KG1 (cell line): ENCODE measurements around the gene MYO5C.
"Not testable (repeated sequence)": the region's sequence is repeated elsewhere in the genome, so short reads cannot be mapped to it uniquely, and the experiment has no call there.

Experiments
- DNase-seq: peaks from one replicate; lab custom pipeline; 2025; lab: John Stamatoyannopoulos, UW

MYO5C gene

GRCh38 chr15:52170199-52170598 lies 125.4 kb downstream of the MYO5C start:
- not testable (repeated sequence) for DNase-seq

GRCh38 chr15:52165494-52166131 lies 130.0 kb downstream of the MYO5C start:
- not testable (repeated sequence) for DNase-seq

DNA sequence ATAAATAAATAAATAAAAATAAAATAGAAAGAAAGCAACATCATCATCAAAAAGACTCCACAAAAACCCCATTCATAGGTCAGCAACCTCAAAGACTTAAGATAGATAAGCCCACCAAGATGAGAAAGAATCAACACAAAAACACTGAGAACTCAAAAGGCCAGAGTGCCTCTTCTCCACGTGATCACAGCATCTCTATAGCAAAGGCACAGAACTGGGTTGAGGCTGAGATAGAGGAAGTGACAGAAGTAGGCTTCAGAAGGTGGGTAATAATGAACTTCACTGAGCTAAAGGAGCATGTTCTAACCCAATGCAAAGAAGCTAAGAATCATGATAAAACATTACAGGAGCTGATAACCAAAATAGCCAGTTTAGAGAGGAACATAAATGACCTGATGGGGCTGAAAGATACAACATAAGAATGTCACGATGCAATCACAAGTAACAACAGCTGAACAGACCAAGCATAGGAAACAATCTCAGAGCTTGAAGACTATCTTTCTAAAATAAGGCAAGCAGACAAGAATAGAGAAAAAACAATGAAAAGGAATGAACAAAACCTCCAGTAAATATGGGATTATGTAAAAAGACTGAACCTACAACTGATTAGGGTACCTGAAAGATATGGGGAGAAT lies 130.9 kb downstream of the MYO5C start:
- DNase-seq, result no peak

DNA sequence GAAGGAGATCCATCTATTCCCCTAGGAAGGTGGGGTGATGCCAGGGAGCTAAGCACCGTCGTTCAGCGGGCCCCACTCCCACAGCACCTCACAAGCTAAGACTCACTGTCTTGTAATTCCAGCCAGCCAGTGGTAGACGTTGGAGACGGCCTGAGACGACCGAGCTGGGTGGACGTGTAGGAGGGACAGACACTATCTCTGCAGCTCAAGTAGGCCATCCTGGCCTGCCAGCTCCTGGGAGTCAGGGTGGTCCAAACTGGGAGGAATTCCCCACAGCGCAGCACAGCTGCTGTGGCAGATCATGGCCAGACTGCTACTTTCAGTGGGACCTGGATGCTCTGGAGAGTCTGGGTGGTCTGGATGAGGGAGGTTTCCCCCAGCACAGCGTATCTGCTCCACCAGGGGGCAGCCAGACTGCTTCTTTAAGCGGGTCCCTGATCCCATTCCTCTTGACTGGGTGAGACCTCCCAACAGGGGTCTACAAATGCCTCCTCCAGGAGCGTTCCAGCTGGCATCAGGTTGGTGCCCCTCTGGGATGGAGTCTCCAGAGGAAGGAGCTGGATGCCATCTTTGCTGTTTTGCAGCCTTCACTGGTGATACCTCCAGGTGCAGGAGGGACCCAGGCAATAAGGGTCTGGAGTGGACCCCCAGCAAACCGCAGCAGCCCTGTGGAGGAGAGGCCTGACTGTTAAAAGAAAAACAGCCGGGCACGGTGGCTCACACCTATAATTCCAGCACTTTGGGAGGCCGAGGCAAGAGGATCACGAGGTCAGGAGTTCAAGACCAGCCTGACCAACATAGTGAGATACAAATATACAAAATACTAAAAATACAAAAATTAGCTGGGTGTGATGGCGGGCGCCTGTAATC lies 132.0 kb downstream of the MYO5C start:
- no peak for DNase-seq

- no peak for DNase-seq
These were observed 132.7 kb downstream of the MYO5C start for GRCh38 chr15:52162876-52163275.

- DNase-seq, result no peak
These were observed 133.3 kb downstream of the MYO5C start for GRCh38 chr15:52162260-52162659.

GRCh38 chr15:52161406-52161966 lies 134.1 kb downstream of the MYO5C start:
- DNase-seq, result no peak

DNA sequence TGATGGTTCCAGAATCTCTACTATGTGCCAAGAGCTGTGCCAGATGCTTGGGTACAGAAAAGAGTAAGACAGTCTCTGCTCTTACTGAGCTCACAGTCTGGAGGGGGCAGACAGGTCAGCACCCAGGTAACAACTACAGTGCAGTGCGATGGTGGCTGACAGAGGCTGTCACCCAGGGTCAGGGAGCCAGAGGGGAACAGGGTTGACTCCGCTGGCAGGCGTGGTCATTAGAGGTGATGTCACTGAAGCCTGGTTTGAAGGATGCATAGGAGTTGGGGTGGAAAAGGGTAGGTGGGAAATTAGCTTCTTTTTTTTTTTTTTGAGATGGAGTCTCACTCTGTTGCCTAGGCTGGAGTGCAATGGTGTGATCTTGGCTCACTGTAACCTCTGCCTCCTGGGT lies 136.0 kb downstream of the MYO5C start:
- no peak for DNase-seq

DNA sequence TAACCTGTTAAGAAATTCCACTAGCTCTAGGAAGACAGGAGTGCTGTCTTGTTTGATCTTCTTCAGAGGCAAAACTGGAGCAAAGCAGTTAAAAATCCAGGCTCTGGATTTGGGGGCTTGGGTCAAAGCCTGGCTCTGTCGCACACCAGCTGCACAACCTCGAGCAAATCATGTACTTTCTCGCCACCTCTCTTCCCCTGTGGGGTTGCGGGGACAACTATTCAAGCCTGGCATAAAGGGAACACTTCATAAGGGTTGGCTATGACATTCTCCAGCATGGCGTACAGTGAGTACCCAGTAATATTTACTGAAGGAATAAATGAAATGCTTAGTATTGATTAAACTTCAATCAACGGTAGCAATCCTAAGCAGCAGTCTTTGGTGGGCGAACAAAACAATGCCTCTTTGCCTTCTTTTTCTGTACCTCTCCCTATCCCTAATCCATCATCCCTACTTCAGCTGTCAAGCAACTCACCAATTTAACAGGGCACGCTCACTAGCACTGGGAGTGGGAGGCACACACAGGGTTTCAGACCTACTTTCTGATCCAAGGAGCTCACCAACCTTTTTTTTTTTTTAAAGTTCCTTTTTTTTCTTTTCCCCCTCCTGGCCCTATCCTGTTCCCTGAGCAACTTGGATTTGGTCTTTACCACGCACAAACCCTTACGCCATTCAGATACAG lies 137.4 kb downstream of the MYO5C start:
- no peak for DNase-seq

DNA sequence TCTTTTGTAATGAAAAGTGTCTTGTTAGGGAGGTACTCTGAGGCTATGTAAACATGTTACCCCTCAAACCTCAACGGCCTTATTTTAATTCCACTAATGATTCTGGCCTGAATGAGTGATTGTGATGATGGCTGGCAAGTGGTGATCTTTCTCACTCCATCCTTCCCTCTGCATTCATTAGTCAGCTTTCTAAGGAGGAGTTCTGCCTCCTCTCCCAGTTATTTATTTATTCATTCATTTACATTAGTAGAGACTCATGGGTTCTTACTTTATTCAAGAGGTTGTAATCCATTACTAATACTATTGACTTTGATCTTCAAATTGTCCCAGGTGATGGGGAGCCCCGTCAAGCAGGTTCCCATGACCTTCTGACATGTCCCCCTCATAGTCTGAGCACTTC lies 139.7 kb downstream of the MYO5C start:
- no peak for DNase-seq

DNA sequence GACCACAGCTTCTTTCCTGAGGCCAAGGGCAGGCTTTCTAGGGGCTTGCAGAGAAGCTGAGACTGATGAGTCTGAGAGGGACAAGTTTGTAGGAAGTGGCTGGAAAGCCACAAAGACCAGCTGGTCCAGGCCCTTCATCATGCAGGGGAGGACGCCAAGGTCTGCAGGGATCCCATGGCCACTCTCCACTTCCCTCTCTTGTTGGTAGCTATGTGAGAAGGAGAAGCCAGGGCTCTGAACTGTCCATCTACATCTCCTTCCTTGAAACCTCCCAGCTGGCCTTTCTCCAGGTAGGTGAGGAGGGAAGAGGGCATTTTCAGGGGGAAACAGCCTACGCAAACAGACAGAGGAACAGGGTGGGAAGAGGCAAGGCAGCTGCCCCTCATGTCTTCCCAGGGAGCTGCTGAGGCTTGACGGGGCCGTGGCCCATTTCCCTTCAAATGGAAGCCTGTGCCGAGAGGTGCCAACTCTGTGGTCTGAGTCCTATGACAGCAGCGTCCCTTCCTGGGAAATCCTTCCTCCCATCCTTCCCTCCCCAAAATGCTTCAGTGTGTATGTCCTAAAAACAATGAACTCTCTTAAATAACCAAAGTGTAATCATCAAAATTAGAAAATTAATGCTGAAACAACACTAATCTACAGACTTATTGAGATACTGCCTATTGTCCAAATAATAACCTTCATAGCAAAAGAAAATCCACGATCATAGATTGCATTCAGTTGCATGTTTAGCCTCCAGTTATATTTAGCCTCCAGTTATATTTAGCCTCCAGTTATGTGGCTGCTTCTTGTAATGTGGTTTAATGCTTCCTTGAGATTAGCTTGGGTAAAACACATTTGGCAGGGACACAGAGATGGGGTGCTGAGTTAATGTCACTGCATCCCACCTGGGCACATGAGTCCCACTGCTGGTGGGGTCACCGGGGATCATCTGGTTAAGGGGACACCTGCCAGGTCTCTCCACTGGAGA lies 140.4 kb downstream of the MYO5C start:
- DNase-seq, result no peak

DNA sequence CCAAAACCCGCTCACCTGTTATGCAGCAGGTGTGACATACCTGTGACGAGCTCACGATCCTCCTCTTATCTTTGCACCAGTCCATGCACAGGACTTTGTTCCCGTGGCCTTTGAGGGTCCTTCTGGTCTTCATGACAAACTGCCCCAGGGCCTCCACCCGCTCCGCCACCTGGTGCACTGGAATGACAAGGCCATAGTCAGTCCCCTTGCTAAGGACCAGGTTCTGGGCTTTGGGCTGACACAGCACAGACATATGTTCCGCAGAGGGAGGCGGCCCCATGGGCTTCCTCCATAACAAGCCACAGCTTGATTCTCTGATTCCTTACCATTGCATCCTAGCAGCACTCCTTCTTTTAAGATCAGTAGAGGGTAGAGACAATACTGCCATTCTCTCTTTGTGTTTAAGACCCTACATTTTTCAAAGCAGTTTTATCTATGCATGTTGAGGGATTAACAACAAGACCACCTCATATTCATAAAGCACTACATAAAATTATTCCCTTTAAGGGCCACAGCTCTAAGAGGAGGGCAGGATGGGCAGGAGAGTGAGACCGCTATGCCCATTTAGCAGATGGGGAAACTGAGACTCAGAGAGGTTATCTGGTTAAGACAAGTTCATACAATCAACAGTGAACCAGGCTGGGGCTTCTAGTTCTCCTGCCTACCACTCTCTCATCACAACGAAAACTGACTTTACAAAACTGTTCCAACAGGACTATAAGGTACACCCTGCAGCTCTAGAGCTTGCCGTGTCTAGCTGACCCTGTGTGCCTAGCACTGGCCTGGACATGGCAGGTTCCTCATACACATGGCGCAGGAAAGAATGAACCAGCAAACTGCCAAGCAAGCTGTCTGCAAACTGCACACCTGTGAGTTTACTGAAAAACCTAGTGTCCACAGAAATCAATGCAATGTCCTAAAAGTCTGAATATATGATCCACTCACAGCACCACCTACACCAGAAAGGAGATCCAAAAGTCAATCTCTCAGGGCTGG lies 141.4 kb downstream of the MYO5C start:
- DNase-seq, result no peak

- no peak for DNase-seq
These were observed 144.3 kb downstream of the MYO5C start for GRCh38 chr15:52151353-52151752.

DNA sequence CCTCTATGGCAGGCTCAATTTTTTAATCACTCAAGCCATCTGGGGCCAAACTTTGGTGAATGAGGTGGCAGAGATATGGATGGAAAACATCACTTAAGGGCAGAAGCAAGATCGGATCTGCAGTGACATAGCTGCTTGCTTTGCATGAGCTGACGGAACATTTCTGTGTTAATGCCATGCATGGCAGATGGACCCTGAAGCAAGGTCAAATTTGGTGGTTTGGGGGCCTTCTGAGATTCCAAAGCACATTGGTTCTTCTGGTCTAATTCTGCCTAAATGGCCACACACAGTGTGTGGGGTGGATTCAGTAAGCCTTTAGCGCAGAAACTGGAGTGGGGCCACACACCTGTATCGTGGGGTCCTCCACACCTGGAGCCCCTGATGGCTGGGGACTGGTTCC lies 144.7 kb downstream of the MYO5C start:
- DNase-seq, result no peak

DNA sequence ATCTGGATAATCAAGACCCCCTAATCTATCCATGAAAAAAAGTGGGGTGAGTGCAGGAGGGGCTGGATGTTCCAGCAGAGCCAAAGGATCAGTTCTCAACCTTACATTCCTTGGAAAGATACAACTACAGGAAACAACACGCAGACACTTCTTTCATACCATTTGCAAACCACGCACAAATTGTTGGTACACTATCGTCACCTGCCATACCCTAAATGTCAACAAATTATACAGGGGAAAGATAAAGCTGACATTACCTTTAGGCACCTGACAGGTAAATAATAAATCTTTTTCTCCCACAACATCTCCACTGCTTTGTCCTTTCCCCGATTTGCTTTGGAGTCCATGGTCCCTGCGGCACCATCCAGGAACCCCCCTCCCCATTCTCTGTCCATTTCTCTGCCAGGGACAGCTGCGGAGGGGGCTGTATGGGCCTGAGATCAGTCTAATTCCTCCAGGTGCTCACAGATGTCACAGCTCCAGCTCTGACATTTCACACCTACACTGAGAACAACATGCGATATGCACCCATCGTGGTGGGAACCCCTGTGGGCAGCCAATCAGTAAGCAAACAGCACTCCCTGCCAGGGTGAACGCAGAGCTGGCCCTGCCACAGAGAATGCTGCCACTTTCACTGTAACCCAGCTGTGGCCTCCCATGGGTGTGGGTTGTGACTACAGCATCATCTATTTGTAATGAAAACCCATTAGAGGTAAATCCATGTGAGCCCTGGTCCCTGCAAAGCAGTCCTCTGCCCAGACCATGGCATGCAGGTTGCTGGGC lies 145.4 kb downstream of the MYO5C start:
- no peak for DNase-seq

- no peak for DNase-seq
These were observed 147.2 kb downstream of the MYO5C start for GRCh38 chr15:52148403-52148802.

GRCh38 chr15:52146776-52147175 lies 148.8 kb downstream of the MYO5C start:
- DNase-seq, result no peak

- no peak for DNase-seq
These were observed 149.3 kb downstream of the MYO5C start for GRCh38 chr15:52146261-52146660.

DNA sequence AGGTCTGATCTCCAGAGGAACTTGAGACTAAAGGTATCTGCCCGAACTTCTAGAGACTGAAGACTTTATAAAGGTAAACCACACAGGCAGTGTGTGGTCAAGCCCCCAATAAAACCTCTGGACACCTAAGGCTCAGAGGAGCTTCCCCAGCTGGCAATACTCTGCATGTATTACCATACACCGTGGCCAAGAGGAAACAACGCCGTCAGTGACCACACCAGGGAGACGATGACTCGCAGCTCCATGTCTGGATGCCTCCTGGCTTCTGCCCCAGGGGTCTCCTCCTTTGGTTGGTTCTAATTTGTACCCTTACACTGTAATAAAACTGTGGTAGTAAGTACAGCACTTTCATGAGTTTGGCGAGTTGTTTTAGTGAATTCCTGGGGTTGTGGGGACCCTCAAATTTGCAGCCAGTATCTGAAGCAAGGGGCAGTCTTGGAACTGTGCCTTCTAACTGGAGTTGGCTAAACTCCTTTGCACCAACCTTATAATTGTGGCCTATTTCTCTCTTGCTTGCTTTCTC lies 150.9 kb downstream of the MYO5C start:
- DNase-seq, result no peak
